HG02970 (cell line): Measurements from ENCODE around the gene PXT1.
"Not testable (repeated sequence)": the region's sequence is repeated elsewhere in the genome, so short reads cannot be mapped to it uniquely, and the experiment has no call there.

Experiments
- ATAC-seq: cut with Tn5 transposase; IDR thresholded peaks from one replicate; pipeline ENCODE4 v1.9.1; 2021; ENCODE audit warnings: mild to moderate bottlenecking, moderate library complexity, moderate number of reproducible peaks; ENCODE audit not compliant: unreplicated experiment, low FRiP score

PXT1 gene

DNA sequence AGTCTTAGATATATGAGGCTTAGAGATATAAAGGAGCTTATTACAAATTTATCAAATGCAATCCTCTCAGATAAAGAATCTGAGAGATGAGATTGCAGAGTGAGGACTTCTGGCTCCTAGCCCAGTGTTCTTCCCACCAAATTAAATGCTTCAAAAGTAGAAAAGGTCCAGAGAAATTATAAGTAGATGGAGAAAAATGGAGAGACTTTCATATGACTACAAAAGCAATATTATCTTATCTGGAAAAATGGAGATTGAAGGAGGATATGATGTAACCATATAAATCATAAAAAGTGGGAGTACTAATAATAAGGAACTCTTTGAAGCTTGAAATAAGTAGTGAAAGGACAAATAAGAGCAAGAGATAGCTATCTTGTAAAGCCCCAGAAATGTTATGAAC, 3.0 kb upstream of the PXT1 start:
- no peak for ATAC-seq

DNA sequence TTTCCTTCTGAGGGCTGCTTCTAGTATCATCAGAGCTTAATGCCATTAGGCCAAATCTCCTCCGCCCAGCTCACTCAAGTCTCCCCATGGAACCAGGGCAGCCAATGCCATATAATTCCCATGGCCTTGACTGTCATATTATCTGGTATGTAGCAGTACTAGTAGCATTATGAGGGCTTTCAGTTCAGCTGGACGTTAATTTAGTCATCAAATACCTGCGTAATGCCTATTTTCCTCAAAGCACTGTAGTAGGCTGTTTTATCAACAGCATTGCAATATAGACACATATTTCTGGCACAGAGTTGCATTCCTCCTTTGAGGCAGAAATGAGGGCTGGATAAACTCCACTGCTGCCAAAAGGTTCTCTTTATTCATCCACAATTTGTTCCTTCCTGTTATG, 1.8 kb upstream of the PXT1 start:
- no peak for ATAC-seq

DNA sequence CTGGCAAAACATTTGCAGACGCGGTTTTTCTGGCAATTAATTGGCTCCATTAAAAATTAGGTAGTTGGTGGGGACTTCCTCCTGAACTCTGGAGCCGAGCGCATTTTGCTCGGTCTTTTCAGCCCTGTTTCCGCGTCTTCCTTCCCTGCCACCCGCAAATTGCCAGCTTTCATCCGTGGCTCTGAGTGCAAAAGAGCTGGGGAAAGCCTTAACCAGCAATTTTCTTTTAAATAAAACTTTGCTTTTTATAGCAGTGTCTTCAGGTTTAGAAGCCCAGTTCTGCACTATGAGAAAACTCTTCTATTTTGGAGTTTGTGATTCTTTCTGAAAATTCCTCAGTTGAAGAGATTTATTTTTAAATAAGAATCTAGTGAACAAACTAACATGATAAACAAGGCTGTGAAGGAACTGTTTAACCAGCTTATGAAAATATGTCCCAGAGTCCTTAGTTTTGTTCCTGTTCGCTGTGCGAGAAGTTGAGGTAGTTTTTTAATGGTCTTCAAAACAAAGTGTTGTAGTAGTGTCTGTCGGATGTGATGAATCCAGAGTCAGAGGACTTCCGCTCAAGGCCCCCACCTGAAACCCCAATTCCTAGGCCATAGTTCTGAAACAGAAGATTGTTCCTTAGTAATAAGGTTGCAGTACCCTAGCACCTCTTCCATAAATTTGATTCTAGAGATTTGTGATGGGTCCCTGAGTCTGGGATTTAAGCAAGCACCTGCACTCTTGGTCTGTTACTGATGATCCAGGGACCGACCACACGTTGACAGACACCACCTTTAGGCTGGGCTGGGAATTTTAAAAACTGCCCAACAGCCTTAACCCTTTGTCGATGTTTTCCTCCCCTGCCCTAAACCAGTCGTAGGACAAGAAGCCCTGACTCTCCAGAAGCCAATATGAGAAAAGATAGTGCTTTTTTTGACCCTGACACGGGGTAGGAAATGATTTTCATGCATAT, 1.1 kb upstream of the PXT1 start:
- ATAC-seq = no peak

- ATAC-seq = no peak
These were observed 467 bp downstream of the PXT1 start for GRCh38 chr6:36442103-36442670.

- ATAC-seq = peak; percentile 39
These were observed 1.3 kb downstream of the PXT1 start for GRCh38 chr6:36441307-36441894.

DNA sequence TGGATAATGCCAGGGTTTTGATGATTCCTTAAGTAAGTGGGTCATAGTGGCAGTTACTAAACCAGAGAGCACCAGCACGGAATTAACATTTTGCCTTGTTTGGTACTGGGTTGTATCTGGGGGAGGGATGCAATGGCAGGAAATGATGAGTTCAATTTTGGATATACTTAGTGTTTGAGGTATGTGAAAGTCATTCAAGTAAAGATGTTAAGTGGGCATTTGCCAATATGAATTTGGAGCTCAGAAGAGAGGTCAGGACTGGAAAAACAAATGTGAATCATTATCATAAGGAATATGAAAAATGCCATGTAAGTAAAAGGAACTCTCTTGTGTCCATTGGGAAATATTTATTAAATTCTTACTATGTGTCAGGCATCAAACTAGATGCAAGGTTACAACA, 6.2 kb downstream of the PXT1 start:
- no peak for ATAC-seq

GRCh38 chr6:36432151-36432671, 10.4 kb downstream of the PXT1 start:
- no peak for ATAC-seq

- no peak for ATAC-seq
These were observed 11.5 kb downstream of the PXT1 start for GRCh38 chr6:36431197-36431596.

DNA sequence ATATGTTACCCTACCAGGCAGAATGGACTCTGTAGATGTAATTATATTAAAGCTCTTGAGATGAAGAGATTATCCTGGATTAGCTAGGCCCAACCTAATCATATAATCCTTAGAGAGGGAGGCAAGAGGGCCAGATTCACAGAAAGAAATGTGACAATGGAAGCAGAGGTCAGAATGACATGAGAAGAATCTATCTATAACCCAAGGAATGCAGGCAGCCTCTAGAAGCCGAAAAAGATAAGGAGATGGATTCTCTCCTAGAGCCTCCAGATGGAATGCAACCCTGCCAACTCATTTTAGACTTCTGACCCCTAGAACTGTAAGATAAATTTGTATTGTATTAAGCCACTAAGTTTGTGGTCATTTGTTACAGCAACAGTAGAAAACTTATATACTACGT, 12.3 kb downstream of the PXT1 start:
- no peak for ATAC-seq

GRCh38 chr6:36428911-36429310, 13.7 kb downstream of the PXT1 start:
- no peak for ATAC-seq

DNA sequence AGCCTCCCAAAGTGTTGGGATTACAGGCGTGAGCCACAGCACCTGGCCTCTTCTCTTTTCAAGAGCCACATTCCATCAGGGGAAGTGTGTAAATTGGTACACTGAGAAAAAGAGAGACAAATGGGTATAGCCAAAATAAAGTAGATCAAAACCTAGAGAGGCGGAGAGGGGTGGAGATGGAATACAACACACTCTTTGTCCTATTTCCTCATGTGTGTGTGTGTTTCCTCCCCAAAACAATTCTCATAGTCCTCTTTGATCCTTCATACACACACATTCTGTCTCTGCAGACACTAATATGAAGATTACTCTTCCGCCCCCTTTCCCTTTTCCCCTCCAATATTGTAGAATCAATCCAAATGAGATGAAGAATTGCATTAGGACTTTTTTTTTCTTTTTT, 16.0 kb downstream of the PXT1 start:
- ATAC-seq = no peak

DNA sequence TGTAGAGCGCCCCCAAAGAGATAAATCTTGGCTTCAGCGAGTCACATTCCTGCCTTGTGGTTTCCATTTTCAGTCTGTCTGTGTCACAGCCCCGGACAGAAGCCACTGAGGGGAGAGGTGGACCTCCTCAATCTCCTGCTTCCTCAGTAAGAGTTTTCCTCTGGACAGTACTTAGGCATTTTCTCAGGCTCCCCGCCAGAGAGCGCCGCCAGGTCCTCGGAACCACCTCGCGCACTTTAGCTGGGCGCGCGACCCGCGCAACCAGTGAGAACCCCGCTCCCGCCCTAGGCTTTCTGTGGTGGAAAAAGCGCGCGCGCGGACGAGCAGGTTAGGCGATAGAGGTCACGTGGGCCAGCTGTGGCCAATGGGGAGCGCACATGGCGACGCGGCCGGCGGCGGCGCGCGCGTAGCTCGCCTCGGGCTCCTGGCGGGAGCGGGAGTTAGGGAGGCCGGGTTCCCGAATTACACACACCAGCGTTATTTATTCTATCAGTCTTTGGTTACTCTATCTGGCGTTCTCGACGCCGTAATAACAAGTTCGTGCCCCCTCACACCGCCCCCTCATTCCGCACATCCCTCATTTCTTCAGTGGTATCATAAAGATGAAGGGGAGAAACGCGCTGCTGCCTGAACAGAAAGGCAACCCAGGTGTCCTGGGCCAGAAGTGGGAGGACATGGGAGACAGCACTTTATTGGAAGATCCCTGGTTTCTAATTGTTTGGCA, 19.4 kb downstream of the PXT1 start:
- peak; percentile 94 for ATAC-seq

- no peak for ATAC-seq
These were observed 19.9 kb downstream of the PXT1 start for GRCh38 chr6:36422714-36423100.

DNA sequence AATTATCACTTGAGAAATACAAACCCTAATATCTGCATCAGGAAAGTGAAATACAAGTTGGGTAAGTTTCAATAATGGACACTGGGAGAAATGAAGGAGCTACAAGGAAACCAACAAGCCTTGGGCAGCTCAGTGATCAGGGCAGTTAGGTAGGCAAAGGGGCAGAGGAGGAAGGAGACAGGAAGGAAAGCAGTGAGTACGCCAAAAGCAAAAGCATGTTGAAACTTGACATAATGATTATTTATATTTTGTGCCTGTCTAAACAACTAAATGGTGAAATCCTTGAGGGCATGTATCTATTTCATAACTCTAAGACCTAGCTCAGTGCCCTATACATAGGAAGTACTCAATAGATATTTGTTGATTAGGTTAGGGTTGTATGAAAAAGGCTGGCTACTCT, 23.3 kb downstream of the PXT1 start:
- ATAC-seq = no peak

- no peak for ATAC-seq
These were observed 24.1 kb downstream of the PXT1 start for GRCh38 chr6:36418558-36418957.

- no peak for ATAC-seq
These were observed 28.2 kb downstream of the PXT1 start for GRCh38 chr6:36414481-36414880.

DNA sequence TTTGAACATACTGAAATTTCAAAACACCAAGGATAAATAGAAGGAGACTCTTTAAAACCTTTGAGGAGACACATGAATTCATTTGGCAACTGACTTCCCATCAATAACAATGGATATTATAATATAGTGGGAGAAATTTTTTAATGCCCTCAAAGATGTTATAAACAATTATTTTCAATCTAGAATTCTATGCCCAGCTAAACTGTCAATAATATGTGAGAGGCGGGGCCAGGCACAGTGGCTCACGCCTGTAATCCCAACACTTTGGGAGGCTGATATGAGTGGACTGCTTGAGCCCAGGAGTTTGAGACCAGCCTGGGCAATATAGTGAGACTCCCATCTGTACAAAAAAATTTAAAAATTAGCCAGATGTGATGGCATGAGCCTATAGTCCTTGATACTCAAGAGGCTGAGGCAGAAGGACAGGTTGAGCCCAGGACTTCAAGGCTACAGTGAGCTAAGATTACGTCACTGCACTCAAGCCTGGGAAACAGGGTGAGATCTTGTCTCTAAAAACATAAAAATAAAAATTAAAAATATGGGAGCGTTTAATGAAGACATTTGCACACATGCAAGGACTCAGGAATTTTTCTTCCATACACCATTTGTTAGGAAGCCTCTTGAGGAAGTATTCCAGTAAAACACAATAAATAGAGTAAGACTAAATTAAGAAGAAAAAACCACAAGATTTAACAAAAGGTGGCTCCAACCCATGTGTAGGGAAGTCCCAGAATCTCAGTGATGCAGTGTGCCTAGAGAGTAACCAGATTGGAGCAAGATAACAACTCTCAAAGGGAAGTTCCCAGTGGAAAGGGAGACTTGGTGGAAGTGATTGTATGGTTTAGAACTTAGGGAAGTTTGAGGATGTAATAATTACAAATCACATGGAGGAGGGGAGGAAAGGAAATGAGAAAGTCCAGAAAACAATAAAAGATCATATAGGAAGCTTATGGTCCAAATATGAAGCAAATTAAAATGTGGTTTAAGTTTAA, 28.9 kb downstream of the PXT1 start:
- ATAC-seq = no peak

DNA sequence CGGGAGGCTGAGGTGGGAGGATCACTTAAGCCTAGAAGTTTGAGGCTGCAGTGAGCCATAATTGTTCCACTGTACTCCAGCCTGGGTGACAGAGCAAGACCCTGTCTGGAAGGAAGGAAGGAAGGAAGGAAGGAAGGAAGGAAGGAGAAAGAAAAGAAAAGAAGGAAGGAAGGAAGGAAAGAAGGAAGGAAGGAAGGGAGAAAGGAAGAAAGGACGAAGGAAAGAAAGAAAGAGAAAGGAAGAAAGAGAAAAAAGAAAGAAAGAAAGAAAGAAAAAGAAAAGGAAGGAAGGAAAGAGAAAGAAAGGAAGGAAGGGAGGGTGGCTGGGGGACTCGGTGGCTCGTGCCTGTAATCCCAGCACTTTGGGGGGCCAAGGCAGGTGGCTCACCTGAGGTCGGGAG, 32.9 kb downstream of the PXT1 start:
- ATAC-seq = not testable (repeated sequence)

DNA sequence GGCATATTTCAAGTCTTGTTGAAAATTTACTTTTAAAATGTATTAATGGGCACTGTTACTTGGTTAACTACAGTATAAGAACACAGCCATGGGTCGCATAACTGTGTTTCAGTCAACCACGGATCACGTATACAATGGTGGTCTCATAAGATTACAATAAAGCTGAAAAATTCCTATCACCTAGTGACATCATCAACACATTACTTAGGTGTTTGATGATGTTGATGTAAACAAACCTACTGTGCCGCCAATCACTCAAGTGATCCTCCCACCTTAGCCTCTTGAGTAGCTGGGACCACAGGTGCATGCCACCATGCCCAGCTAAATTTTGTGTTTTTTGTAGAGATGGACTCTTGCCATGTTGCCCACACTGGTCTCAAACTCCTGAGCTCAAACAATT, 38.5 kb downstream of the PXT1 start:
- ATAC-seq = no peak

DNA sequence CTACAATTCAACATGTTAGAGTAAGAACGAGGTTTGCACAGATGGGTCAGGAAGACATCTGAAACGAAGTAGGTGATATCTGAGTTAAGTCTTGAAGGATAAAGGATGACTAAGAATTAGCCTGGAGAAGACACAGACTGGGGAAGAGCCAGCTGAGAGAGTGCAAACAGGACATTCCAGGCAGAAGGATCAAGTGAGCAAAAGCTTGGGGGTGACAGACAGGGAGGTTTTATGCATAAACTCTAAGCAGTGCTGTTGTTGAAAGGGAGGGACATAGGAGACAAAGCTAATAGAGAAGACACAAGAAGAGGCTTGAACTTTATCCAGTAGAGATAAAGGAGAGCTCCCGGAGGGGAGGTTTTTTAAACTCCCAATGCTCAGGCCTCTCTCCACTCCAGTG, 40.2 kb downstream of the PXT1 start:
- no peak for ATAC-seq
